ENCODE measurements around the gene TRPM3. TPM values are rescaled to one million over a fixed set of nuclear protein-coding genes. Genes with fewer than 3 reads are reported as not detected.

The TRPM3 gene
- total RNA-seq, 3 donors from 2014 or later (not counting 1 experiment from before 2014, with no cell fraction given): not detected

GRCh38 chr9:70609011-70609410 lies 512.4 kb downstream of the TRPM3 start:
- no peak overlapping the region for H3K27ac Mint-ChIP-seq
- no peak overlapping the region for H3K4me3 Mint-ChIP-seq
- intact Hi-C loops (cut with micrococcal nuclease): loop anchor here (10.0 kb wide), 1 partner anchor 1184 kb away; no protein-coding TSS in a partner anchor
- no peaks in the 10 kb centered on the region for H3K27me3 Mint-ChIP-seq (ENCODE audit: low read depth in 2 of 2)
- WGBS (ENCODE audit: insufficient coverage): 100% methylated on average over 1 of the region's 2 CpGs
- no peak for DNase-seq
- no peak for ATAC-seq
- Histone ChIP-seq H3K4me3 (ENCODE audit: low read length) (no peak overlapping the region), H3K27ac (ENCODE audit: low read length) (no peak overlapping the region), H3K4me1 (ENCODE audit: control insufficient read depth, insufficient read depth, low read length) (peaks cover 9% of the 10 kb centered on the region), H3K36me3 (ENCODE audit: control insufficient read depth, insufficient read depth, low read length) (no peaks in the 10 kb centered on the region), H3K9me3 (ENCODE audit: control insufficient read depth, insufficient read depth, low read length) (no peaks in the 10 kb centered on the region), H3K27me3 (ENCODE audit: control insufficient read depth, insufficient read depth, low read length) (no peaks in the 10 kb centered on the region)
- H3K9me3 Mint-ChIP-seq: no peaks in the 10 kb centered on the region
- peaks cover 29 to 32% of the 10 kb centered on the region in 2 donors for H3K4me1 Mint-ChIP-seq
- no peak for TF ChIP-seq CTCF (IDR thresholded peaks at IDR 0.05)
- no peaks in the 10 kb centered on the region for H3K36me3 Mint-ChIP-seq

GRCh38 chr9:70607926-70608325 lies 513.5 kb downstream of the TRPM3 start:
- no peaks in the 10 kb centered on the region for H3K36me3 ChIP-seq (ENCODE audit: control insufficient read depth, insufficient read depth, low read length)
- Mint-ChIP-seq H3K27me3 (ENCODE audit: low read depth in 2 of 2) (no peaks in the 10 kb centered on the region), H3K36me3 (no peaks in the 10 kb centered on the region), H3K27ac (no peak overlapping the region), H3K9me3 (no peaks in the 10 kb centered on the region), H3K4me1 (peaks cover 29 to 32% of the 10 kb centered on the region in 2 donors), H3K4me3 (no peak overlapping the region)
- no peaks in the 10 kb centered on the region for H3K27me3 ChIP-seq (ENCODE audit: control insufficient read depth, insufficient read depth, low read length)
- 34% methylated on average over 9 of the region's 9 CpGs for WGBS (ENCODE audit: insufficient coverage)
- ATAC-seq (no peak), DNase-seq (no peak)
- no peaks in the 10 kb centered on the region for H3K9me3 ChIP-seq (ENCODE audit: control insufficient read depth, insufficient read depth, low read length)
- H3K27ac ChIP-seq (ENCODE audit: low read length): no peak overlapping the region
- intact Hi-C loops (cut with micrococcal nuclease): loop anchor here (10.0 kb wide), 1 partner anchor 1183 kb away; no protein-coding TSS in a partner anchor
- no peak overlapping the region for H3K4me3 ChIP-seq (ENCODE audit: low read length)
- no peak for TF ChIP-seq CTCF (IDR thresholded peaks at IDR 0.05)
- peaks cover 9% of the 10 kb centered on the region for H3K4me1 ChIP-seq (ENCODE audit: control insufficient read depth, insufficient read depth, low read length)

- Histone ChIP-seq H3K9me3 (ENCODE audit: control insufficient read depth, insufficient read depth, low read length) (no peaks in the 10 kb centered on the region), H3K4me3 (ENCODE audit: low read length) (no peak overlapping the region), H3K36me3 (ENCODE audit: control insufficient read depth, insufficient read depth, low read length) (no peaks in the 10 kb centered on the region), H3K27ac (ENCODE audit: low read length) (no peak overlapping the region), H3K27me3 (ENCODE audit: control insufficient read depth, insufficient read depth, low read length) (no peaks in the 10 kb centered on the region), H3K4me1 (ENCODE audit: control insufficient read depth, insufficient read depth, low read length) (peaks cover 9% of the 10 kb centered on the region)
- WGBS (ENCODE audit: insufficient coverage): 96% methylated on average over 5 of the region's 5 CpGs
- TF ChIP-seq CTCF (IDR thresholded peaks at IDR 0.05): no peak
- no peak overlapping the region for H3K4me3 Mint-ChIP-seq
- no peaks in the 10 kb centered on the region for H3K27me3 Mint-ChIP-seq (ENCODE audit: low read depth in 2 of 2)
- intact Hi-C loops (cut with micrococcal nuclease): loop anchor here (10.0 kb wide), 1 partner anchor 1183 kb away; no protein-coding TSS in a partner anchor
- DNase-seq: no peak
- peaks cover 29 to 32% of the 10 kb centered on the region in 2 donors for H3K4me1 Mint-ChIP-seq
- no peak for ATAC-seq
- no peaks in the 10 kb centered on the region for H3K9me3 Mint-ChIP-seq
- H3K36me3 Mint-ChIP-seq: no peaks in the 10 kb centered on the region
- H3K27ac Mint-ChIP-seq: no peak overlapping the region
Observed at GRCh38 chr9:70607329-70607728, 514.1 kb downstream of the TRPM3 start.

- Mint-ChIP-seq H3K4me1 (peaks cover 3 to 4% of the 10 kb centered on the region in 2 donors), H3K27ac (no peak overlapping the region), H3K4me3 (no peak overlapping the region), H3K27me3 (ENCODE audit: low read depth in 2 of 2) (no peaks in the 10 kb centered on the region), H3K9me3 (no peaks in the 10 kb centered on the region), H3K36me3 (no peaks in the 10 kb centered on the region)
- H3K27me3 ChIP-seq (ENCODE audit: control insufficient read depth, insufficient read depth, low read length): no peaks in the 10 kb centered on the region
- TF ChIP-seq CTCF (IDR thresholded peaks at IDR 0.05): no peak
- H3K27ac ChIP-seq (ENCODE audit: low read length): no peak overlapping the region
- intact Hi-C loops (cut with micrococcal nuclease): loop anchor here (10.0 kb wide), 1 partner anchor 1178 kb away; no protein-coding TSS in a partner anchor
- no peaks in the 10 kb centered on the region for H3K9me3 ChIP-seq (ENCODE audit: control insufficient read depth, insufficient read depth, low read length)
- H3K4me3 ChIP-seq (ENCODE audit: low read length): no peak overlapping the region
- no peaks in the 10 kb centered on the region for H3K36me3 ChIP-seq (ENCODE audit: control insufficient read depth, insufficient read depth, low read length)
- no peaks in the 10 kb centered on the region for H3K4me1 ChIP-seq (ENCODE audit: control insufficient read depth, insufficient read depth, low read length)
- 93% methylated on average over 4 of the region's 6 CpGs for WGBS (ENCODE audit: insufficient coverage)
- DNase-seq (no peak), ATAC-seq (no peak)
Observed at GRCh38 chr9:70603020-70603411, 518.4 kb downstream of the TRPM3 start.
